Activated gamma-delta T cell treated with Interleukin-2 at 50 U/mL for 16 hours (primary cell): ENCODE results near the gene MFAP1.
"Not testable (repeated sequence)": the region's sequence is repeated elsewhere in the genome, so short reads cannot be mapped to it uniquely, and the experiment has no call there.

Experiments used
- DNase-seq: peaks from one replicate; pipeline ENCODE4 v3.0.0-alpha.2; 2020

Gene MFAP1, protein sequence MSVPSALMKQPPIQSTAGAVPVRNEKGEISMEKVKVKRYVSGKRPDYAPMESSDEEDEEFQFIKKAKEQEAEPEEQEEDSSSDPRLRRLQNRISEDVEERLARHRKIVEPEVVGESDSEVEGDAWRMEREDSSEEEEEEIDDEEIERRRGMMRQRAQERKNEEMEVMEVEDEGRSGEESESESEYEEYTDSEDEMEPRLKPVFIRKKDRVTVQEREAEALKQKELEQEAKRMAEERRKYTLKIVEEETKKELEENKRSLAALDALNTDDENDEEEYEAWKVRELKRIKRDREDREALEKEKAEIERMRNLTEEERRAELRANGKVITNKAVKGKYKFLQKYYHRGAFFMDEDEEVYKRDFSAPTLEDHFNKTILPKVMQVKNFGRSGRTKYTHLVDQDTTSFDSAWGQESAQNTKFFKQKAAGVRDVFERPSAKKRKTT

DNA sequence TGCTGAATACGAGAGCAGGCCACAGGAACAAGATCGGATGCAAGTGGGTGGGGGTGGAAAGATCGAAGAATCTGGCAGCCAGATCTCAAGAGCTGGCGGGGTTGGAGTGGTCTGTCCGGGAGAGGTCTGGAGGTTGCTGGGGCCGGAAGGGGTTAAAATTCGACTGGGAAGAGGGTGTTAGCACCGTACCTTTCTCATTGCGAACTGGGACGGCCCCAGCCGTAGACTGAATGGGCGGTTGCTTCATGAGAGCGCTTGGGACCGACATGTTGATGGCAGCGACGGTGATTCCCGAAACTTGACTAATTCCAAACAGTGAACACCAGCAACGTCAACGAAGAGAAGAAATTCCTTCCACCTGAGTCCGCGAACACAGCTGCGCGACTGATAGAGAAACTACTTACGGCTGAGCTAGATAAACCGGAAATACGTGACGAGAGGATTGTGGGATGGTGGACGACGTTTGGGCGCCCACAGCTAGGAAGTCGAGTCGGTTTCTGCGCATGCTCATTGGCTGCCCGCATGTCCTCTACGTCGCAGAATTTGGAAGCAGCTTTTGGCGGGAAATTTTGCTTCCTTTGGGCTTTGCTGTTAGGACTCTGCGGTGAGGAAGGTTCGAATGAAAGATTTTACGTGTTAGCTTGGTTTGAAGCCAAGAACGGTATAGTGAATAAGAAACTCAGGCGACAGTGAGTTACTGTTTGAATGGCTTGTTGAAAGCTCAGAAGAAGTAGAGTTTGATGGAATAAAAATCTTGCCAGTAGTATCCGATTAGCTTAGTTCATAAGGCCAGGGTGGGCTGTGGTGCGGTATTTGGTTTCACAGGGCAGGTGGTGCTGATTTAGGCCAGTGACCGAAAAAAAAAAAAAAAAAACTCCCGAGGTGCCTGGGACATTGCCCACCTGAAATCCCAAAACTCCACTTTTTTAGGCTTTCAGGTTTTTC is at the start of gene MFAP1:
Gene MFAP1 (minus strand): TSS at position 389 of the 945 bp plus-strand sequence. CDS start 121 bp downstream, at position 268.
- peak; percentile 89 for DNase-seq

DNA sequence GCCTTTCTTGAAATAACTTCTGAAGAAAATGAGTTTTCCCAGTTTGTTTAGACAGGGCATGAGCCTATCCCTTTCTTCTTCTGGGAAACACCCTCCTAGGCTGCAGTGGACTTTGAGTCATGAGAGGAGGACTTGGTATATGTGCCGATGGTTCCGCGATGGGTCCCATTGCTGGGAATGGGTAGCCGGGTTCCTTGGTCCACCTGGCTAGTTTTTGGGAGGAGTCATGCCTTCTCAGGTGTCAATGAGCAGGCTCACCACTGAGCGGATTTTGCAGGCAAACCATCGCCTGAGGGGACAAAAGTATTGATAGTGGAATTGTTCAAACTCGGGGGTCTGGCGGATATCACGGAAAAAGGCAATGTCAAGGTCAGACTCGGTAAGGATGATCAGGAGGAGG is 49.2 kb upstream of the MFAP1 start:
- no peak for DNase-seq

GRCh38 chr15:43872416-43873020 is 48.0 kb upstream of the MFAP1 start:
- DNase-seq, result no peak

DNA sequence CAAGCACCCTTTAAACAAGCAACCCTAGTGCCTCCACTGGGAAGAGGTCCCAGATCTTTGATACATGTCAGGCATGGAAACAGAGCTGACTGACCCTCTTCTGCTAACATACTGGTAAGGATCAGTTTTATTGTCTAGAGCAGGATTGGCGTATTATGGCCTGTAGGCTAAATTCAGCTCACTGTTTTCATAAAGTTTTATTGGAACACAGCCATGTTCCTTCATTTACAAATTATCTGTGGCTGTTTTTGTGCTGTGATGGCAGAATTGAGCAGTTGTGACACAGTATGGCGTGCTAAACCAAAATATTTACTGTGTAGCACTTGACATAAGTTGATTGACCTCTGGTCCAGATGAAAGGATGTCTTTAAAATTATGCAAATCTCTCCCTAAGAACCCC is 47.3 kb upstream of the MFAP1 start:
- DNase-seq, result no peak

DNA sequence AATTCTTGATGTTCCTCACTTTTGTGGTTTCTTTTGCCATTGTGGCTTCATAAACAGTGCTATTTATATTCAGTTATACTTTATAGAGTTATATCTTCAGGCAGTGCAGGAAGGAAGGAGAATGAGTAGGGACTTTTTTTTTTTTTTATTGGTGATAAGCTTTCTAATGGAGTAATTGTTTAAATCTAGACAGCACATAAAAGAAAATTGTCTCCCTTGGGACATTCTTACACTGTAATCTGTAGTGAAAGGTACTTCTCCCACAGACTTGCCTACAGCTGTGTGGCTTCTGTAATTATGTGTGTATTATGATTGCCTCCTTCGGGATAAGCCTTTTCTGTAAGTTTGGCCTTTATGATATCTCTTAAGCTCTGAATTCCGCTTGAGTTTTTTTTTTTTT is 43.9 kb upstream of the MFAP1 start:
- DNase-seq, result no peak

GRCh38 chr15:43867096-43867495 is 42.6 kb upstream of the MFAP1 start:
- no peak for DNase-seq

DNA sequence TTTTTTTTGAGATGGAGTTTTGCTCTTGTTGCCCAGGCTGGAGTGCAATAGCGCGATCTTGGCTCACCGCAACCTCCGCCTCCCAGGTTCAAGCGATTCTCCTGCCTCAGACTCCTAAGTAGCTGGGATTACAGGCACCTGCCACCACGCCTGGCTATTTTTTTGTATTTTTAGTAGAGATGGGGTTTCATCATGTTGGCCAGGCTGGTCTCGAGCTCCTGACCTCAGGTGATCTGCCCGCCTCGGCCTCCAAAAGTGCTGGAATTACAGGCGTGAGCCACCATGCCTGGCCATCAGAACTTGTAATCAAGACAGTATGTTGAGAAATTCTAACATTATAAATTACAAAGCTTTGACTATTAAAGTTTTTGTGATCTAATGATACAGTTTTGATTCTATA is 42.1 kb upstream of the MFAP1 start:
- DNase-seq, result not testable (repeated sequence)

DNA sequence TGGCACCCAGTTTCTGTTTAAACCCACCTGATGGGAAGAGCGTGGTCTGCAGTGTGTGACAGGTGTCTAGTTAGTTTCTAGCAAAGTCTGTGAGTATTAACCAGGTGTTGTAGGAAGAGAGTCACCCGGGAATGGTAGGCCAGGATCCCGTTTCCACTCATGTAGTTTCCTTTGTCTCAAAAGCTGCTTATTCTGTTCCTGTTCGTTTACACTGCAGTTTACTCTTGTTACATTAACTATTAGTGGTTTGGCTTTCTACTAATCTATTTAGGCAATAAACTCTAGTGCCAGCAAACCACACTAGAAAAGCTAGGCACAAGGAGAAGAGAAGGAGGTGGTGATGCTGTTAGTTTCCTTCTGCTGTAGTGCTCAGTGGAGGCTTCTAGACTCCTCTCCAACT is 35.1 kb upstream of the MFAP1 start:
- no peak for DNase-seq

DNA sequence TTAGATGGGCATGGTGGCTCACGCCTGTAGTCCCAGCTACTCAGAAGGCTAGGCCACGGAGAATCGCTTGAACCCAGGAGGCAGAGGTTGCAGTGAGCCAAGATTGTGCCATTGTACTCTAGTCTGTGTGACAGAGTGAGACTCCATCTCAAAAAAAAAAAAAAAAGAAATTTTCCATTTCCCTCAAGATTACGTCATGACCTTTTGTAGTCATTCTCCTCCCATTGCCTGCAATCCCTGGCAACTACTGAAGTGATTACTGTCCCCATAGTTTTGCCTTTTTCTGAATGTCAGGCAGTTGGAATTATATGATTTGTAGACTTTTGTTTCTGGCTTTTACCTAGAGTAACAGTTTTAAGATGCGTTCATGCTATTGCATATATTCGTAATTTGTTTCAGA is 30.3 kb upstream of the MFAP1 start:
- no peak for DNase-seq

DNA sequence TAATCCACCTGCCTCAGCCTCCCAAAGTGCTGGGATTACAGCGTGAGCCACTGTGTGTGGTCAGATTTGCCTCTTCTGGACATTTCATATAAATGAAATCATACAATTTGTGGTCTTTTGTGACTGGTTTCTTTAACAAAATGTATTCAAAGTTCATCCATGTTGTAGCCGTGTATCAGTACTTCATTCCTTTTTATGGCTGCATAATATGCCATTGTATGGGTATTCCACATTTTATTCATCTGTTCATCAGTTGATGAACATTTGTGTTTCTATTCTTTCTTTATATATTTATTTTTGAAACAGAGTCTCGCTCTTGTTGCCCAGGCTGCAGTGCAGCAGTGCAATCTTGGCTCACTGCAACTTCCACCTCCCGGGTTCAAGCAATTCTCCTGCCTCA is 28.1 kb upstream of the MFAP1 start:
- DNase-seq, result no peak

GRCh38 chr15:43851251-43851650 is 26.8 kb upstream of the MFAP1 start:
- no peak for DNase-seq

- DNase-seq, result no peak
Measured at GRCh38 chr15:43845421-43845820, 20.9 kb upstream of the MFAP1 start.

DNA sequence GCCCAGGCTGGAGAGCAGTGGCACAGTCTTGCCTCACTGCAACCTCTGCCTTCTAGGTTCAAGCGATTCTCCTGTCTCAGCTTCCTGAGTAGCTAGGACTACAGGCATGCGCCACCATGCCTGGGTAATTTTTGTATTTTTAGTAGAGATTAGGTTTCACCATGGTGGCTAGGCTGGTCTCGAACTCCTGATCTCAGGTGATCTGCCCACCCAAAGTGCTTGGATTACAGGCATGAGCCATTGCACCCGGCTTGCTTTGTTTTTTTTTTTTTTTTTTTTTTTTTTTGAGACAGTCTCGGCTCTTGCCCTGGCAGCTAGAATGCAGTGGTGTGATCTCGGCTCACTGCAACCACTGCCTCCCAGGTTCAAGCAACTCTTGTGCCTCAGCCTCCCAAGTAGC is 8.0 kb upstream of the MFAP1 start:
- not testable (repeated sequence) for DNase-seq

DNA sequence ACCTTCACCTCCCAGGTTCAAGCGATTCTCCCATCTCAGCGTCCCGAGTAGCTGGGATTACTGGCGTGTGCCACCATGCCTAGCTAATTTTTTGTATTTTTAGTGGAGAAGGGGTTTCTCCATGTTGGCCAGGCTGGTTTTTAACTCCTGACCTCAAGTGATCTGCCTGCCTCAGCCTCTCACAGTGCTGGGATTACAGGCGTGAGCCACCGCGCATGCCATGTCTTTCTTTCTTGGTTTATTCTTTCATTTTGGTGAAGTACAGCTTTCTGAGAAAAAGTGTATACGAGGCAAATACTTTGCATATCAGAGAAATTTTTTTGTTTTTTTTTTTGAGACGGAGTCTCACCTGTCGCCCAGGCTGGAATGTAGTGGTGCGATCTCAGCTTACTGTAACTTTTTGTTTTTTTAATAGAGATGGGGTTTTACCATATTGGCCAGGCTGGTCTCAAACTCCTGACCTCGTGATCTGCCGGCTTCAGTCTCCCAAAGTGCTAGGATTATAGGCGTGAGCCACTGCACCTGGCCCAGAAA is 7.1 kb upstream of the MFAP1 start:
- DNase-seq, result not testable (repeated sequence)

DNA sequence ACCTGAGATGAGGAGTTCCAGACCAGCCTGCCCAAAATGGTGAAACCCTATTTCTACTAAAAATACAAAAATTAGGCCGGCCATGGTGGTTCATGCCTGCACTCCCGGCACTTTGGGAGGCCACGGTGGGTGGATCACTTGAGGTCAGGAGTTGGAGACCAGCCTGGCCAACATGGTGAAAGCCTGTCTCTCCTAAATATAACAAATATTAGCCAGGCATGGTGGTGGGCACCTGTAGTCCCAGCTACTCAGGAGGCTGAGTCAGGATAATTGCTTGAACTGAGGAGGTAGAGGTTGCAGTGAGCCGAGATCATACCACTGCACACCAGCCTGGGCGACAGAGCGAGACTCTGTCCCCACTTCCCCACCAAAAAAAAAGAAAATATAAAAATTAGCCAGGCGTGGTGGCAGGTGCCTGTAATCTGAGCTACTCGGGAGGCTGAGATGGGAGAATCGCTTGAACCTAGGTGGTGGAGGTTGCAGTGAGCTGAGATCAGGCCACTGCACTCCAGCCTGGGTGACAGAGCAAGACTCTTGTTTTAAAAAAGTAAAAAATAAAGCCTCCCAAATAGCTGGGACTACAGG is 6.3 kb upstream of the MFAP1 start:
- not testable (repeated sequence) for DNase-seq

- DNase-seq, result not testable (repeated sequence)
Measured at GRCh38 chr15:43829951-43830540, 5.6 kb upstream of the MFAP1 start.

DNA sequence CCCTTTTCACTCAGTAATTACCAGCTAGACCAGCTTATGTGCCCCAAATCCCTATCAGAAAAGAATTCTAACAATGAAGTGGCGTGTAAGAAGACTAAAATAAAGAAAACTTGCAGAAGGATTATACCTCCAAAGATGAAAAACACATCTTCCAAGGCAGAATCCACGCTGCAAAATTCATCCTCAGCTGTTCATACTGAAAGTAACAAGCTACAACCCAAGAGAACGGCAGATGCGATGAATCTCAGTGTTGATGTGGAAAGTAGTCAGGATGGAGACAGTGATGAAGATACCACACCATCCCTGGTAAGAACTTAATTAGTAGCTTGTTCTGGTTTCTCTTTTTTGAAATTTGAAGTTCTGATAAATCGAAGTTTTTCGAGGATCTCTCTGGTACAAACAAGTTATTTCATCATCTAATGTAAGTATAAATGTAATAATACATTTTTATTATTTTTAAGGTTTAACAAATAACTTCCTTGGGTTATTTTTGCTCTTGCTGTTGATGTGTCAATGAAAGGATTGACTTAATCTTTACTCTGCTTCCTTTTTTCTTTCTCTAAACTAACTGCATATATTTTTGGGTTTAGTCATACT is 3.7 kb upstream of the MFAP1 start:
- DNase-seq, result no peak

- DNase-seq, result peak; percentile 64
Measured at GRCh38 chr15:43826508-43827341, 2.2 kb upstream of the MFAP1 start, which contains the start of gene WDR76. TSS of gene WDR76 (plus strand) at chr15:43827002. CDS start at chr15:43827033, 31 bp downstream.

- DNase-seq, result no peak
Measured at GRCh38 chr15:43826029-43826507, 1.6 kb upstream of the MFAP1 start.

GRCh38 chr15:43825305-43825704 is 815 bp upstream of the MFAP1 start:
- DNase-seq, result not testable (repeated sequence)

- DNase-seq, result no peak
Measured at GRCh38 chr15:43821505-43821904, 3.0 kb downstream of the MFAP1 start.
